GM12878 (cell line): ENCODE results near the gene NT5DC3.
A peak's percentile ranks its signal among the peaks of the same experiment; 100 is the strongest.

Experiments used
- EP300 ChIP-seq, 2 experiments: fragments of 150-350 bp in 1 of 2; IDR thresholded peaks; 2 replicates each; pipeline ENCODE4 v1.6.1; 2011 to 2012; ENCODE audit warnings: low read depth in 2 of 2, low read length in 2 of 2, borderline replicate concordance in 1 of 2, improper control_type of control experiment in 1 of 2, inconsistent platforms in 1 of 2; ENCODE audit not compliant: control insufficient read depth in 1 of 2
- KDM1A ChIP-seq: fragments of 200-600 bp; sonication (generic); IDR thresholded peaks from 2 replicates; pipeline ENCODE4 v1.6.1; 2016; ENCODE audit warnings: borderline replicate concordance
- MEF2B ChIP-seq: fragments of 450-650 bp; IDR thresholded peaks from 2 replicates; pipeline ENCODE4 v1.6.1; 2018; ENCODE audit warnings: mild to moderate bottlenecking, moderate library complexity; ENCODE audit not compliant: partially characterized antibody, poor library complexity, severe bottlenecking
- MXI1 ChIP-seq: fragments of 150-350 bp; IDR thresholded peaks from 2 replicates; pipeline ENCODE4 v1.6.1; 2011; ENCODE audit warnings: low read depth, mild to moderate bottlenecking, inconsistent platforms, low read length, improper control_type of control experiment
- NFYB ChIP-seq: IDR thresholded peaks from 2 replicates; pipeline ENCODE4 v1.6.1; 2011; ENCODE audit warnings: low read depth, mild to moderate bottlenecking, low read length, improper control_type of control experiment, moderate library complexity; ENCODE audit not compliant: insufficient read depth
- POLR2A ChIP-seq: IDR thresholded peaks from 2 replicates; pipeline ENCODE4 v1.6.1; 2011; ENCODE audit warnings: low read depth, mild to moderate bottlenecking, low read length
- POLR2AphosphoS5 ChIP-seq: IDR thresholded peaks from 2 replicates; pipeline ENCODE4 v1.6.1; 2011; ENCODE audit warnings: mild to moderate bottlenecking, low read length, inconsistent platforms
- RFX5 ChIP-seq: IDR thresholded peaks from 2 replicates; pipeline ENCODE4 v1.6.1; 2011; ENCODE audit warnings: low read depth, low read length, improper control_type of control experiment
- TAF1 ChIP-seq: IDR thresholded peaks from 2 replicates; pipeline ENCODE4 v1.6.1; 2011; ENCODE audit warnings: mild to moderate bottlenecking, low read depth, low read length, borderline replicate concordance
- TF ChIP-seq, protein P1 (sequence below), 3 experiments: IDR thresholded peaks in 2 of 3; conservative IDR thresholded peaks in 1 of 3; 2 replicates each; pipeline ENCODE4 v1.5.1; 2011; ENCODE audit warnings: low read depth in 3 of 3, low read length in 3 of 3, mild to moderate bottlenecking in 3 of 3, control low read depth in 2 of 3, moderate library complexity in 2 of 3, inconsistent platforms in 1 of 3, mixed read lengths in 1 of 3; ENCODE audit not compliant: control insufficient read depth in 2 of 3, insufficient read depth in 1 of 3; ENCODE audit errors: extremely low read depth in 1 of 3

DNA sequence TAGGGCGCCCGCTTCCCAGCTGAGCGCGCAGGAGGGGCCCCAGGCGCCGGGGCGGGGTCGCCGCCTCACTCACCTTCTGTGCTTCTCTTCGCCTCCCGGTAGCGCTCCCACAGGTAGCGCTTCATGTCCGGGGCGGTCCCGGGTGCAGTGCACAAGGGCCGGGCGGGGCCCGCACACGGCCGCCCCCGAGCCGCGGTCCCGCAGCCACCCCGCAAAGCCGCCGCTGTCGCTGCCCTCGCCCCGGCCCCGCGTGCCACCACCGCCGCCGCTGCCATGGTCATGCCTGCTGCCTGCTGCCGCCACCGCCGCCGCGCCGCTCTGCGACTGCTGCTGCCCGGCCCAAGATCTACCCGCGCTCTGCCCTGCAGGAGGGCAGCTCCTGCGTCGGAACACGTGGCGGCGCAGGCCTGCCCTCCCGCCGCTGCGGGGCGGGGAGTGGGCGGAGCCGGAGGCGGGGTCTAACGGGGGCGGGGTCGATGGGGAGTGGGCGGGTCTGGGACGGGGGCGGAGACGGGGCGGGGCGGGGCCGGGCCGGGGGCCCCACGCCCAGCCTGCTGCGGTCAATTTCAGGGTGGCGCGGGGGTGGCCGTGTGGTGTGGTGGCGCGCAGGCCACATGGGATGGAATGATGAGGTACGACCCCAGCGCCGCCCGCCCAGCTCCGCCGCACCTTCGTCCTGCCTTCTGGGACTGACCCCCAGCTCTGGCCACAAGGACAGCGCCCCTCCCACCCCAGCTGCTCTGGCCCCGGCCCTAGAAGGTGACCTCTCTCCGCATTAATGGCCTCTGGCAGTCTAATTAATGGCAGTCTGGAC lies at the start of gene NT5DC3:
- TF ChIP-seq MXI1 (peak; percentile 94), TAF1 (peak; percentile 40; the same call in 1 of the 2 replicates), POLR2AphosphoS5 (peak; percentile 63; the same call in 1 of the 2 replicates), POLR2A (peak; percentile 92), RFX5 (no peak), KDM1A (no peak), EP300 (IDR thresholded peaks at IDR 0.05; ENCODE audit: borderline replicate concordance in 1 of 2, control insufficient read depth in 1 of 2, low read depth in 2 of 2, low read length in 2 of 2) (no peak), NFYB (no peak), MEF2B (no peak)
- TF ChIP-seq, protein P1, sequence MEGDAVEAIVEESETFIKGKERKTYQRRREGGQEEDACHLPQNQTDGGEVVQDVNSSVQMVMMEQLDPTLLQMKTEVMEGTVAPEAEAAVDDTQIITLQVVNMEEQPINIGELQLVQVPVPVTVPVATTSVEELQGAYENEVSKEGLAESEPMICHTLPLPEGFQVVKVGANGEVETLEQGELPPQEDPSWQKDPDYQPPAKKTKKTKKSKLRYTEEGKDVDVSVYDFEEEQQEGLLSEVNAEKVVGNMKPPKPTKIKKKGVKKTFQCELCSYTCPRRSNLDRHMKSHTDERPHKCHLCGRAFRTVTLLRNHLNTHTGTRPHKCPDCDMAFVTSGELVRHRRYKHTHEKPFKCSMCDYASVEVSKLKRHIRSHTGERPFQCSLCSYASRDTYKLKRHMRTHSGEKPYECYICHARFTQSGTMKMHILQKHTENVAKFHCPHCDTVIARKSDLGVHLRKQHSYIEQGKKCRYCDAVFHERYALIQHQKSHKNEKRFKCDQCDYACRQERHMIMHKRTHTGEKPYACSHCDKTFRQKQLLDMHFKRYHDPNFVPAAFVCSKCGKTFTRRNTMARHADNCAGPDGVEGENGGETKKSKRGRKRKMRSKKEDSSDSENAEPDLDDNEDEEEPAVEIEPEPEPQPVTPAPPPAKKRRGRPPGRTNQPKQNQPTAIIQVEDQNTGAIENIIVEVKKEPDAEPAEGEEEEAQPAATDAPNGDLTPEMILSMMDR (IDR thresholded peaks at IDR 0.05 in 2 of 3, conservative IDR thresholded peaks at IDR 0.05 in 1 of 3; ENCODE audit: control insufficient read depth in 2 of 3, extremely low read depth in 1 of 3, insufficient read depth in 1 of 3, low read depth in 3 of 3, low read length in 3 of 3), result 0 out of 6 replicates have a peak, but pooled peaks of 1 of the 3 experiments have one; percentile 3
